ENCODE measurements around the gene AGO3.
"Not testable (repeated sequence)": the region's sequence is repeated elsewhere in the genome, so short reads cannot be mapped to it uniquely, and the experiment has no call there.

Gene AGO3

DNA sequence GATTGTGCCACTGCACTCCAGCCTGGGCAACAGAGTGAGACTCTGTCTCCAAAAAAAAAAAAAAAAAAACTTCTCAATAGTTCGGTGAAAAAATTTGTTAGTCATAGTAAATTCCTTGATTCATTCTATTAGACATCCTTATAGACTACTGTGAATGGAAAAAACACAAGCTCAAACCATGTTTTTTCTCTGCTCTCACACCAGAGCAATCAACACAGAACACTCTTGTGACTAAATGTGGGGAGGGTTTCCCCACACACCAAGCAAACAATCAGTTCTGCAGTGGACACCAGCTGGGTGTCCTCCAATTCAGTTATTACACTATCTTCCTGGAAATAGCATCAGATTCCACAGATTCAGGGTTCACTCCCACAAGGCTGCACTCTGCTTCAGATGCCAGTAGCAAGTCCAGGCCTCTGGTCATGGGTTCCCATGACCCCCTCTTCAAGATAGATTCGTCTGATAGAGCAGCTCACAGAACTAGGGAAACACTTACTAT lies 83.9 kb downstream of the AGO3 start:
- DNase-seq: no peak

DNA sequence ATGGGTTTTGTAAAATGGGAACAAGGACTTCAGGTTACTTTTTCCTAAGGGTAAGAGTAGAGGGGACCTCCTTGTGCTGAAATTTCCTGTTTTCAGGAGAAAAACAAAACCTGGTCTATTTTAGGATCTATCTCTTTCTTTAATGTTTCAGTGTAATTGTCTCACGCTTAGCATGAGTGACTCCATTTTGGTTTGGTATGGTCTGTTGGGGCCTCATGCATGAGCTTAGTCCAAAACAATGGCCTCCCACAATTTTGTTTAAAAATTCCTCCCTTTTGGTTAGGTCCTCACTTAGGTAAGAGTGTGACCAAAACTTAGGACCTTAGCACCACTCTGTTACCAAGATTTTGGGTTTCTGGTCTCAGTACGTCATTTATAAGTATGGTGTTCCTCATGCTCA lies 85.8 kb downstream of the AGO3 start:
- no peak for DNase-seq

DNA sequence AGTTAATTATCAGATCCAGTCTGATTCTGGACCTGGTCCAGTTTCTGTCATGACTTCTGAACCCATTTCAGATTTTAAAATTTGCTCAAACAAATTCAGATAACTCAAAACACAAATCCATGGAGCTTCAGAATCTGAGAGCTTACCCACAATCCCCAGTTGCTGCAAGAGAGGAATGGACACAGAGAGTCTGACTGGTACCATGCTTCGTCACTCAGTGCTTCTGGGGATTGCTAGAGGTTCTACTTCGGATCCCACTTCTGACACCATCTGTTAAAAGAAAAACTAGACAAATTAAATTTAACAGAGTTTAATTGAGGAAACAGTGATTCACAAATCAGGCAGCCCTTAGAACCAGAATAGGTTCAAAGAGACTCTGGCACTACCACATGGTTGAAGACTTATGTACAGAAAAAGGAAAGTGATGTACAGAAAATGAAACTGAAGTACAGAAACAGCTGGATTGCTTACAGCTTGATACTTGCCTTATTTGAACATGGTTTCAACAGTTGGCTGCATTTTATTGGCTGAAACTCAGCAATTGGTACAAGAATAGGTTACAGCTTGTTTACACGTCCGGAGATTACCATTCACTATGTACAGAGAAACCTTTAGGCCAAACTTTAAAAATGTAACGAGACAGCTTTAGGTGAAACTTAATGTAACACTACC lies 92.3 kb downstream of the AGO3 start:
- no peak for DNase-seq

DNA sequence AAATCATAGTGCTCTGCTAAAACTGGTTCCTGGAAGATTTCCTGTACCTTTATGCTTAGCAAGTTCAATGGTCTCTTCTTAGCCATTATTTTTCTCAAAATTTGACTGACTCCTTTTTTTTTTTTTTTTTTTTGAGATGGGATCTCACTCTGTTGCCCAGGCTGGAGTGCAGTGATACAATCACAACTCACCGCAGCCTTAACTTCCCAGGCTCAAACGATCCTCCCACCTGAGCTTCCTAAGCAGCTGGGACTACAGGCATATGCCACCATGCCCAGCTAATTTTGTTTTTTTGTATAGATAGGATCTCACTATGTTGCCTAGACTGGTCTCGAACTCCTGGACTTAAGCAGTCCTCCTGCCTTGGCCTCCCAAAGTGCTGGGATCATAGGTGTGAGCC lies 93.1 kb downstream of the AGO3 start:
- not testable (repeated sequence) for DNase-seq

DNA sequence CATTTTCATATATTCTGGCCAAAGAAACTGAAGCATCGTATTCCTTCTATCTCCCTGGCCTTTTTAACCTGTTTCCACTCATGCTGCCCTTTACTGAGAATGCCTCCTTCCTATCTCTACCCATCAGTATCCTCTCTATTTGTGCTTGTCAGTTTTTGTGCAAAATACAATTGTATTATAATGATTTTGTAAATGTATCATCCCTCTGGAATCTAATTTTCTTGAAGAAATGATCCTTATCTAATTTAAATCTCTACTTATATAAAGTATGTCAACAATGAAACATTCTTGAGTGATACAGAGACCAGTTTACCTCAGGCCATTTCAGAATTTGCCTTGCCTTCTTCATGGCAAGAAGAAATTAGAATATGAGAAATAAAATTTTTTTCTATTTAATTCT lies 93.9 kb downstream of the AGO3 start:
- DNase-seq: no peak

DNA sequence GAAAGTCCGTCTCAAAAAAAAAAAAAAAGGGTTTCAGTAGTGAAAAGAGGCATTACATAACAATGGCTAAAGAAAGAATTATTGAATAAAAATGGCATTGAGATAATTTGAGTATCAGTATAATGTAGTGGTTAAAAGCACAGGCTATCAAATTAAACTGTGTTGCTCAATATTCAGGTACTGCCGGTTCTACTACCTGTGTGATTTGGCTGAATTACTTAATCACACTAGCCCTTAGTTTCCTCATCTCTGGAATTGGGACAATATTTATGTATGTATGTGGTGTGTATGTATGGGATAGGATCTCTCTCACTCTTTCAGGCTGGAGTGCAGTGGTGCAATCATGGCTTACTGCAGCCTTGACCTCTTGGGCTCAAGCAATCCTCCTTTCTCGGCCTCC lies 96.9 kb downstream of the AGO3 start:
- no peak for DNase-seq

DNA sequence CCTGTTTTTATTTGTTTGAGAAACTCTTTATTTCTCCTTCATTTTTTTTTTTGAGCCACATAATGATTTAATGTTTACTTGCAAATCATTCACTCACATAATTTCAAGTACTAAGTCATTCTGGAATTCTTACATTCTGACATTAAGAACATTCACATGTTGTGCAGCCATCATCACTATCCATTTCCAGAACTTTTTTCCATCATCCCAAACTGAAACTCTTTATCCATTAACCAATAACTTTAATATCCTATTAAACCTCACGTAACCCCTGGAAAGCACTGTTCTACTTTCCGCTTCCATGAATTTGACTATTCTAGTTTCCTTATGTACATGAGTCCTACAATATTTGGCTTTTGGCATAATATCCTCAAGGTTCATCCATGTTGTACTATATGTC lies 100.5 kb downstream of the AGO3 start:
- no peak for DNase-seq

DNA sequence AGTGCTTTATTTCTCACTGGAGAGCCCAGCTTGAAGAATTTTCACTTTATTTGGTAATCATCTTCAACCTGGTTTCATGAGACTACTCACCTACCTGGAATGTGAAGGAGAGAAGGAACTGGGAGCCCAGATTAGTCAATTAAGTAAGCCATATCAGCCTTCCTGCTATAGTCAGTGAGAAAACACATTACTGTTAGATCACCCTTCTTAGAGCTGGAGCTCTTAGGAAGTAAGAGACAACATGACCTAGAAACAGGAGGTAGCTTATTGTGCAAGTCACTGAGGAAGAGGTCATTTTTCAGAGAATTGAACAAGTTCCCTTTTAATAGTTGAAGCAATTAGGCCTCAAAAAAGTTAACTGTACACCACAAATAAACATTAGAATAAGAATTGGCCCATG lies 103.8 kb downstream of the AGO3 start:
- no peak for DNase-seq

DNA sequence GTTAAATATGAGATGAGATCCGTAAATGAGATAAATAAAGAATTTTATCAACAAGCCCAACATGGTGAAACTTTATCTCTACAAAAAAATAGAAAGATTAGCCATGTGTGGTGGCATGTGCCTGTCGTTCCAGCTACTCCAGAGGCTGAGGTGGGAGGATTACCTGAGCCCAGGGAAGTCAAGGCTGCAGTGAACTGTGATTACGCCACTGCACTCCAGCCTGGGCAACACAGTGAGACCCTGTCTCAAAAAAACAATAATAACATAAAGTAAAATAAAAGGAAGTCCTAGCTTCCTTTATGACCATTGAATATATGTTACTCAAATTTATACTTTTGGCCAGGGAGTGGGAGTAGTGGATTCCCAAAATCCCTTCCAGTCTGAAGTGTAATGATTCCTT lies 104.2 kb downstream of the AGO3 start:
- no peak for DNase-seq

DNA sequence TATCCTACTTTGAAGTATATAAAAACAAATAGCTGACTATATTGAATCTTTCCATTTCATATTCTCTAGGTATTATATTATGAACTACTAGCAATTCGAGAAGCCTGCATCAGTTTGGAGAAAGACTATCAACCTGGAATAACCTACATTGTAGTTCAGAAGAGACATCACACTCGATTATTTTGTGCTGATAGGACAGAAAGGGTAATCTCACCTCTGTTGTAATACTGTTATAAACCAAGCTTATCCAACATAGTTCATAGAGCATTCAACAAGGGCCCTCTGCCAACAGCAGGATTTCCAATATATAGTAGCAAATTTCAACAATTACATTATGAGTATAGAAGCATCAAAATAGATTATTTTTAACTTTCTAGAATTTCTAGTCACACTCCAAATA lies 109.3 kb downstream of the AGO3 start:
- no peak for DNase-seq

DNA sequence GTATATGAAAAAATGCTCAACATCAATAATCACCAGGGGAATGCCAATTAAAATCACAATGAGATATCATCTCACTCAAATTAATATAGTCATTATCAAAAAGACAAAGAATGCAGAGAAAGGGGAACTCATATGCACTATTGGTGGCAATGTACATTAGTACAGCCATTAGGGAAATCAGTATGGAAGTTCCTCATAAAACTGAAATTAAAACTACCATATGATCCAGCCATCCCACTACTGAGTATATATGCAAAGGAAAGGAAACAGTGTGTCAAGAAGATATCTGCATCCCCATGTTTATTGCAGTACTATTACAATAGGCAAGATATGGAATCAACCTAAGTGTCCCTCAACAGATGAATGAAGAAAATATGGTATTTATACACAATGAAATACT lies 120.9 kb downstream of the AGO3 start:
- DNase-seq: no peak

DNA sequence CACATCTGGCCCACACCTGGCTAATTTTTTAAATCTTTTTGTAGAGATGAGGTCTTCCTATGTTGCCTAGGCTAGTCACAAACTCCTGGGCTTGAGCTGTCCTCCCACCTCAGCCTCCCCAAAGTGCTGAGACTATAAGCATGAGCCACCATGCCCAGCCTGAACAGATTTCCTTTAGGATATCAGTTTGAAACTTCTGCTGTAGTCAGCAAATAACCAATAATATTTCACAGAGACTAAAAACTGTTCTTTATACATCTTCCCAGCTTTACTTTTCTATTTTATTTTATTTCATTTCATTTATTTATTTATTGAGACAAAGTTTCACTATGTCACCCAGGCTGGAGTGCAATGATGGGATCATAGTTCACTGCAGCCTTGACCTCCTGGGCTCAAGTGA lies 123.1 kb downstream of the AGO3 start:
- no peak for DNase-seq

DNA sequence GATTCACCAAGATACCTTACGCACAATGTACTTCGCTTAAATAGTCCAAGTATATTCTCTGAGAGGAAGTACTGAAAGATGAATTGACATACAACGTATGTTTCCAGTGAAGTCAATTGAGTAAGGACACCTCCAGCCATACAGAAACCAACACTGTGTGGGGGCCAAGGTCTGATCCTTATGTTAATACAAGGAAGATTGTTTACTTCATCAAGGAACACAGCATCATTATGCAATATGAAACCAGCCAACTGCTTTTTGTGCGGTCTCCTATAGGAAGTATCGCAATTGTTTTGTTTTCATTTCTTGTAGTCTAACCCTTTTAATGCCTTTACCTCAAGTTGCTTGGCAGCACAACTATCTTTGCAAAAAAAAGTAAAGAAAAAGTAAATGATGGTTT lies 124.8 kb downstream of the AGO3 start:
- DNase-seq: no peak

DNA sequence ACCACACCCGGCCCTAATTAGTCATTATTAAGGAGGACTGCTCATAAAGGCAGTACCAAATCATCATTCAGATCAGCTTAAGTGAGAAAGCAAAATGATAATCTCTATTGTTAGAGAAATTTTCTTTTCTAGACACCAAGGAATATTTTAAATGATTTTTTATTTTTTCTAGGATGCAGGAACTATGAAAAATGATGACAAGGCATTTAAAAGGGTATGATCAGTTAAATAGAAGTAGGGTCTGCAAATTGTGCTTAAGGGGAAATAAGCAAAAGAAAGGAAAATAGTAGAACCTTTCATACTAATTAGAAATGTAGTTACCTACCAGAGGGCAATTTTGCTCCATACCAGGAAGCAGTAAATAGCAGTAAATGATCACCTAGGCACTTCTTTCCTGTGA lies 131.4 kb downstream of the AGO3 start:
- DNase-seq: no peak

DNA sequence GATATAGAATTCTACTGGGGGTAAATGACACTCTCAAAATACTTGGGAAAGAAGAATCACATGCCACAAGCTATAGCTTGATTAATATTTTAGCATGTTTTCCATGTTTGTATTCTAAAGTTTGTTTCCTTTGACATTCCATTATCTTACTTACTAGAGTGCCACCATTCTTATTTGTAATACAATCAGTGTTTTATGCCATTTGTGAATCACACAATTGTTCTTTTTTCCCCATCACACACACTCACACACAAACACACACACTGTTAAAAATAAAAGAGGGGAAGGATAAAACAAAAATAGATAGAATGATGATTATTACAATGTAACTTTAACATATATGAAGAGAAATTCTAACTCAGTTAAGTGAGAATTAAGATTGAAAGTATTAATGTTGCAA lies 137.0 kb downstream of the AGO3 start:
- DNase-seq: no peak

DNA sequence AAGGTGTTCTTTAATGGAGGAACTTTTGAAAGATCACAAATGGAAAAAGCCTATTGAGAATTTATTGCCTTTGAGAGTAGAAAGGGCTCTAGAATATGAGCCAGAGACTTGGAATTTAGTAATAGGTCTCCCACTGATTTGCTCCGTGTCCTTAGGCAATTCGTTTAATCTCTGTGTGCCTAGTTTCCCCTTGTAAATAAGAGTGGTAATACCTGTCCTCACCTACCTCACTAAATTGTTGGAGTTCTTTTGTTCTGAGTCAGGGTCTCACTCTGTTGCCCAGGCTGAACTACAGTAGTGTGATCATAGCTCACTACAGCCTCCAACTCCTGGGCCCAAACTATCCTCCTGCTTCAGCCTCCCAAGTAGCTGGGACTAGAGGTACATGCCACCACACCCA lies 138.0 kb downstream of the AGO3 start:
- DNase-seq: no peak

DNA sequence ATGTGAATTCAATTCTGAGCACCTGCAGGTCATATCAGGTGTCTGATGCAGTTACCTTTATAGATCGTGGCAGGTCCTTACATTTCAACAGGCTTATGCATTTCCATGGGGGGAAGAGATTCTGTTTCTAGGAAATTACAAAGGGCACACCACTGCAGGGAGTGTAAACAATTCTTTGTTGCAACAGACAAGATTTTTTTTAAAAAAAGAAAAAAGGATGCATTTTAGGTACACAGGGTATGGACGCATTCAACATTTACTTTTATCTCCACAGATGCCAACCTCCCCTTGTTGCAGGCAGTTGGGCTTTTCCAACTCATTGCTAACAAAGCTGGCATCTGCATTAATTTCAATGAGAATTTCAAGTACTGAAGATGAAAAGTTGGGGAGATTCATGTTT lies 139.4 kb downstream of the AGO3 start:
- DNase-seq: no peak

DNA sequence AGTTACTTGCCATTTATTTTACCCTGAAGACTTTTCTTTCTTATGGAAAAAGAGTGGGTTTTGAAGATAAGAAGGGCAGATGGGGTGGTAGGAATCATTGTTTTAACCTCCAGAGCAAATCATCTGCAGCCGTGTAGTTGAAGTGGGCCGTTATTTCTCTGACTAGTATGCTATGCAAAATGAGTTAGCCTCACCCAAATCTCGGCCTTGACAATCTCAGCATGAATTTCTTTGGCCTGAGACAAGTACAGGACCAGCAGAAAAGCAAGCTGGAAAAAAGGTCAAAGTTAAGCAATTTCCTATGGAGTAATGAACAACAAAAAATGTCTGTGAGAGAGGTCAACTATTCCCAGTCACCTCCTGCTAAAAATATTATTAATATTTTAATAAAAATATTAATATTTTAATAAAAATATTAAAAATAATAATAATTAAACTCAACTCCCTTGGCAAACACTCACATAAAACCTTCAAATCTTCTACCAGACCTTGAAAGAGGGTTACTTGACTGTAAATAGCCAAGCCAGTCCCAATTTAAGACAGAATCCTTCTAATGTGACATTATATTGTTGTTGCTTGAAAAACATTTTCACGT lies 146.2 kb downstream of the AGO3 start:
- no peak for DNase-seq

DNA sequence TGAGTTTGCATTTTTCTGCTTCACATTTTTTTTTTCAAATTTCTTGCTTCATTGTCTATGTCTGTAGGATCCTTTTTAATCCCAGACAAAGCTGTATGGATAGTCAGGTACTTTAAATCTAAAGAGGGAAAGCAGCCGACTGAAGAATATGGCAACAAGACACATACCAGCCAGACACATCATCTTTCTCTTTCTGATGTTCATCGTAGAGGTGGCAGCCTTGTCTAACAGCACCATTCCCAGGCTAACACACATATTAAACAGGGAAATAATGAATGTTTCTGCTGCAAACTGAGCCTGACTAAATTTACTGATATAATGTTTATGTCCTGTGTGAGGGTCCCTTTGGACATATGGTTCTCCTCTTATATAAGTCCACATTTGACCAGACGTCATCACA lies 149.3 kb downstream of the AGO3 start:
- DNase-seq: no peak

DNA sequence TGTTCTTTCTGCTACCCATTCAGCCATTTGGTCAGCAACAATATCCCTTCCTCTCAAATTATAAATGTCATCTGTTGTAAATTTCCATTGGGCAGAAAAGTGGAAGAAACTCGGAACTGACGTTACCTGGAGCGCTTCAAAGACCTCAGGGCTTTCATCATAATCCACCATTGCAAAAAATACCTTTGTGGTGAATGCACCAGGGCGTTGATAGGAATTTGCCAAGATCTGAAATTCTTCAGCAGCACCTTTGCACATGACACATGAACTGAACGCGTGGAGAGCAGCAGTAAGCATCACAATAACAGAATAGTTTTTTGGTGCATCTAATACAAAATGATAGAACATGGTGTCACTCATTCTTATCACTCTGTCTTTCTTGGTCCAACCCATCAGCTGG lies 149.9 kb downstream of the AGO3 start:
- no peak for DNase-seq

DNA sequence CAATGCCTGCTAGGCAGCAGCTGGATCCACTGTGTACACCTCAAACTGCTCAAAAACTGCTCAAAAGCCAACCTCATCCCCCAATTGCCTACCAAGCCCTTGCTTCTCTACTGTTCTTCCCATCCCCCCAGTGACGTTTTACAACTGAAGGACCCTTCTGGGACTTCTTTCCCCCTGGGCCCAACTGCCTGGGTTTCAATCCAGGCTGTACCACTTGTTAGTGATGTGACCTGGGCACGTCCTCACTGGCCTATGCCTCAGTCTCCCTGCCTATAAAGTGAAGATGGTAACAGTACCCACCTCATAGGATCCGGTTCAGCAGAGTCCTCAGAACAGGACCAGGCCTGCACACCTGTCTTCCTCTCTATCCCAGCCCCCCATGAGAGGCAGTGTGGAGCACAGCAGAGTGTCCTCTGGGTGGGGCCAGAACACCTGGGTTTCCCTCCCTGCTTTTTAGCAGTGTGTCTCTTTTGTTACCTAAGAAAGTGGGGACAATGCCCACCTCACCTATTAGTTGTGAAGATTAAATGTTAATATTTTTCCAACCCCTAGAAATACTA lies 151.1 kb downstream of the AGO3 start:
- no peak for DNase-seq

DNA sequence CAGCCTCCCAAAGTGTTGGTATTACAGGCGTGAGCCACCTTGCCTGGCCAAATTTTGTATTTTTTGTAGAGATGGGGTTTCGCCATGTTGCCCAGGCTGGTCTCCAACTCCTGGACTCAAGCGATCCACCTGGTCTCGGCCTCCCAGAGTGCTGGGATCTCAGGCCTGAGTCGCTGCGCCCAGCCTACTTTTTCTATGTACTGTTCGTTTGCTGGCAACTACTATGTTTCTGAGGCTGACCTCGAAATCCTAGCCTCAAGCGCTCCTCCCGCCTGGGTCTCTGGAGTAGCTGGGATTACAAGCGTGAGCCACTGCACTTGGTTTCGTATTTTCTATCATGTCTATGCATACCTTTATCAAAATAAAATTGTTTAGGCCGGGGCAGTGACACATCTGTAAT lies 152.3 kb downstream of the AGO3 start:
- DNase-seq: no peak

DNA sequence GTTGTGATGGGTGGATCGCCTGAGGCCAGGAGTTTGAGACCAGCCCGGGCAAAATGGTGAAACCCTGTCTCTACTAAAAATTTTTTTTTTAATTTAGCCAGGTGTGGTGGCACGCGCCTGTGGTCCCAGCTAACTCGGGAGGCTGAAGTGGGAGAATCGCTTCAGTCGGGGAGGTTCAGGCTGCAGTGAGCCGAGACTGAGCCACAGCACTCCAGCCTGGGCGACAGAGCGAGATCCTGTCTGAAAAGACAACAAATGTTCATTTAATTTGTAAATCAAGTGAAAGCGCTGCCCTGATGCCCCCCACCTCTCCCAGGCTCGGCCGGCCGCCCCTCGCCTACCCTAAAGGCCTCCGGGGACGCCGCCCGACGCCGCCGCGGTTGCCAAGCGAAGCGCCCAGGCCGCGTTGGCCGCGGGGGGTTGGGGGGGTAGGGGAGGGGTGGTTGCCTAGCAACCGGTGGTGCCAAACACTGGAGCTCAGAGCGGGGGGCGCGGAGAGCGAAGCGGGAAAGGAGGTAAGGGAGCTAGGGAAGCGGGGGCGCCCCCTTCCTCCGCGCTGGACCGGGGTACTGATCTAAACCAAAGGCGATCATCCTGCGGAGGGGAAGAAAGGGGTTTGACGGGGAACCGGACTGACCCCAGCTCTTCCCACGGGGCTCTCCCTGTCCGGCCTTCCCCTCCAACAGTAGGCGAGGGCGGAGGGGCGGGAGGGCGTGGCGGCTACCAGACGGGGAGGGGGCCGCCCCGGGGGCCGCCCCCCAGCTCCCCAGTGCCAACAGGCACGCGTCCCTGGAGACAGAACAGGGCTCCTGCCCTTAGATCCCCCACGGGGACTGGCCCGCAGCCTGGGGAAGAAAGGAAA lies 153.0 kb downstream of the AGO3 start, which contains the start of gene TEKT2:
TEKT2 (plus strand) TSS at position 460 of the 862 bp plus-strand sequence. CDS start 828 bp downstream, outside the sequence.
- DNase-seq: peak; percentile 87
